ENCODE data around the gene TRAF2.

DNA sequence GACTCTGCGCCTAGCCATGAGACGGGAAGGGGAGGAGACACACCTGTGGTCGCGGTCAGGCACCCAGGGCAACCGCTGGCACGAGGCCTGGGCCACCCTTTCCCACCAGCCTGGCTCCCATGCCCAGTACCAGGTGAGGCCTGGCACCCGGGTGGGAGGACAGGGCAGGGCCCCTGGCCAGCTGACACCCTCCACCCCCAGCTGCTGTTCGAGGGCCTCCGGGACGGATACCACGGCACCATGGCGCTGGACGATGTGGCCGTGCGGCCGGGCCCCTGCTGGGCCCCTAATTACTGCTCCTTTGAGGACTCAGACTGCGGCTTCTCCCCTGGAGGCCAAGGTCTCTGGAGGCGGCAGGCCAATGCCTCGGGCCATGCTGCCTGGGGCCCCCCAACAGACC is 29.1 kb upstream of the TRAF2 start:
- TF ChIP-seq, protein P1, sequence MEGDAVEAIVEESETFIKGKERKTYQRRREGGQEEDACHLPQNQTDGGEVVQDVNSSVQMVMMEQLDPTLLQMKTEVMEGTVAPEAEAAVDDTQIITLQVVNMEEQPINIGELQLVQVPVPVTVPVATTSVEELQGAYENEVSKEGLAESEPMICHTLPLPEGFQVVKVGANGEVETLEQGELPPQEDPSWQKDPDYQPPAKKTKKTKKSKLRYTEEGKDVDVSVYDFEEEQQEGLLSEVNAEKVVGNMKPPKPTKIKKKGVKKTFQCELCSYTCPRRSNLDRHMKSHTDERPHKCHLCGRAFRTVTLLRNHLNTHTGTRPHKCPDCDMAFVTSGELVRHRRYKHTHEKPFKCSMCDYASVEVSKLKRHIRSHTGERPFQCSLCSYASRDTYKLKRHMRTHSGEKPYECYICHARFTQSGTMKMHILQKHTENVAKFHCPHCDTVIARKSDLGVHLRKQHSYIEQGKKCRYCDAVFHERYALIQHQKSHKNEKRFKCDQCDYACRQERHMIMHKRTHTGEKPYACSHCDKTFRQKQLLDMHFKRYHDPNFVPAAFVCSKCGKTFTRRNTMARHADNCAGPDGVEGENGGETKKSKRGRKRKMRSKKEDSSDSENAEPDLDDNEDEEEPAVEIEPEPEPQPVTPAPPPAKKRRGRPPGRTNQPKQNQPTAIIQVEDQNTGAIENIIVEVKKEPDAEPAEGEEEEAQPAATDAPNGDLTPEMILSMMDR (IDR thresholded peaks at IDR 0.05; ENCODE audit: insufficient read depth, low read depth, low read length) = no peak
- no peak for TF ChIP-seq EZH2 (IDR thresholded peaks at IDR 0.05; ENCODE audit: insufficient read depth, low read length)

Data from astrocyte (in vitro differentiated cells and primary cell).